ENCODE measurements around the gene LFNG. TPM values are rescaled to one million over a fixed set of nuclear protein-coding genes. Genes with fewer than 3 reads are reported as not detected.

LFNG gene
- total RNA-seq, 1 donor from 2014 or later = 42.6 TPM

DNA sequence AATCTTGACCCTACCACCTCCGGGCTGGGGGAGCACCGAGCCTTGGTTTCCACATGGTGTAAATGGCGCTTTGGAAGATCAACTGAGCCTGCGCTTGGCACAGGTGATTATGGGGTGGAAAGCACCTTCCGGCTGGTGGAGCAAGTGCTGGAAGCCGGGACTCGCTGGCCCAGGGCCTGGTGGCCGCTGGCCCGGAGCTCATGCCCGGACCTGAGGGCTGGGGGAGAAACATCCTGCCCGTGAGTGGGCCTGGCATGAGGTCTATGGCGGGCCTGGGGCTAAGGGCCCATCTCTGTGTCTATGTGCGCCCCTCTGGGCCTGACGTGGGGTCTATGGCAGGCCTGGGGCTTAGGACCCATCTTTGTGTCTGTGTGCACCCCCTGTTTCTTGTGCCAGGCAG is 14.2 kb upstream of the LFNG start:
- H3K27ac ChIP-seq = no peak overlapping the region
- intact Hi-C loops (cut with DNase I) = no loop called here
- peaks cover 29% of the 10 kb centered on the region for H3K4me1 ChIP-seq
- H3K36me3 ChIP-seq = no peaks in the 10 kb centered on the region
- H3K9me3 ChIP-seq = no peaks in the 10 kb centered on the region
- TF ChIP-seq, protein P1, sequence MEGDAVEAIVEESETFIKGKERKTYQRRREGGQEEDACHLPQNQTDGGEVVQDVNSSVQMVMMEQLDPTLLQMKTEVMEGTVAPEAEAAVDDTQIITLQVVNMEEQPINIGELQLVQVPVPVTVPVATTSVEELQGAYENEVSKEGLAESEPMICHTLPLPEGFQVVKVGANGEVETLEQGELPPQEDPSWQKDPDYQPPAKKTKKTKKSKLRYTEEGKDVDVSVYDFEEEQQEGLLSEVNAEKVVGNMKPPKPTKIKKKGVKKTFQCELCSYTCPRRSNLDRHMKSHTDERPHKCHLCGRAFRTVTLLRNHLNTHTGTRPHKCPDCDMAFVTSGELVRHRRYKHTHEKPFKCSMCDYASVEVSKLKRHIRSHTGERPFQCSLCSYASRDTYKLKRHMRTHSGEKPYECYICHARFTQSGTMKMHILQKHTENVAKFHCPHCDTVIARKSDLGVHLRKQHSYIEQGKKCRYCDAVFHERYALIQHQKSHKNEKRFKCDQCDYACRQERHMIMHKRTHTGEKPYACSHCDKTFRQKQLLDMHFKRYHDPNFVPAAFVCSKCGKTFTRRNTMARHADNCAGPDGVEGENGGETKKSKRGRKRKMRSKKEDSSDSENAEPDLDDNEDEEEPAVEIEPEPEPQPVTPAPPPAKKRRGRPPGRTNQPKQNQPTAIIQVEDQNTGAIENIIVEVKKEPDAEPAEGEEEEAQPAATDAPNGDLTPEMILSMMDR (IDR thresholded peaks at IDR 0.05) = no peak
- H3K4me3 ChIP-seq = no peak overlapping the region
- no peak for ATAC-seq
- no peak for DNase-seq
- no peaks in the 10 kb centered on the region for H3K27me3 ChIP-seq (ENCODE audit: low read depth)

DNA sequence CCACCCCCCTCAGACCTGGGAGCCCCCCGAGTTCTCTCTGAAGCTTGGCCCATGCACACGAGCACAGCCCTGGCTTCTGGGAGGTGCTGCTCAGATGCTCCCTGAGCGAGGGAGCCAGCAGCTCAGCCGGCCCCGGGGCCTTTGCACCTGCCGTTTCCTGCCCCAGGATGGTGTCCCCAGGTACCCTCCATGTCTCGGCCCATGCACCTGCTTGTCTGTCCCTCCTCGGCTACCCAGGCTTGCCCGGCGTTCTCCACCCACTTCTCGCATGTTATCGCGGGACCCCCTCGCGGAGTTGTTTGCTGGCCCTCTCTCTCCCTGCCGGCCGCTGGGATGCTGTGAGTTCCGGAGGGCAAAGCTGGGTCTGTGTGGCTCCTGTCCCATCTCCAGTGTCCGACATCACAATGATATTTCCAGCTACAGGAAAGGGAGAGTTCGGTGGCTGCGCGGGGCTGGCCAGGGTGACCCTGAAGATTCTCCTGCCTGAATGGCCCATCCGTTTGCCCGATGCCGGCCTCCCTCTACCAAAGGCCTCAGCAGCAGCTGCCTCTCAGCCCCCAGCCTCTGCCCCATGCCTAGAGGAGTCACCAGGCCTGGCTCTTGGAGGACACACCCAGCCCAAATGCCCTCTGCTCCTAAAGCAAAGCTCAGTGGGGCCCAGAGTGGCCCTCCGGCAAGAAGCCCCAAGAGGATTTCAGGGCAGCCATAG is 12.2 kb upstream of the LFNG start:
- Histone ChIP-seq H3K4me1 (peaks cover 49% of the 10 kb centered on the region), H3K9me3 (no peaks in the 10 kb centered on the region), H3K36me3 (no peaks in the 10 kb centered on the region), H3K27ac (peak overlapping the region; percentile 68), H3K4me3 (no peak overlapping the region), H3K27me3 (ENCODE audit: low read depth) (no peaks in the 10 kb centered on the region)
- TF ChIP-seq, protein P1 (IDR thresholded peaks at IDR 0.05) = no peak
- intact Hi-C loops (cut with DNase I) = no loop called here
- no peak for DNase-seq
- ATAC-seq = no peak

DNA sequence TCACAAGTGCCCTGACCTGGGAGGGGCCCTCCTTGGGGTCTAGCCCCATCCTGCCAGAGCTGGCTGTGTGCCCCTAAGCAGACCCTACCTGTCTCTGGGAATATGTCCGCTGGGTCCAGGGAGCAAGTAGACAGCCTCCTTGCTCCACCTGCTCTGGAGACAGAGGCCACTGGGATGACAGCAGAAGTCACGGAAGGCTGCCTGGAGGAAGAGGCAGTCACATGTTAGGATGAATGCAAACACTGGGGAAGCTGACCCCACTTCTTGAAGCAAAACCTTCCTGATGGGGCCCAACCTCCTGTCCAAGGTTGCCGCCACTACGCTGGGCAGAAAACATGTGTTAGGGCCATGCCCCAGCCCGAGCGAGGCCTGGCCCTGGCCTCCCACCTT is 11.7 kb upstream of the LFNG start:
- Histone ChIP-seq H3K9me3 (no peaks in the 10 kb centered on the region), H3K4me1 (peaks cover 54% of the 10 kb centered on the region), H3K27me3 (ENCODE audit: low read depth) (no peaks in the 10 kb centered on the region), H3K4me3 (peak overlapping the region; percentile 10), H3K36me3 (no peaks in the 10 kb centered on the region), H3K27ac (peak overlapping the region; percentile 68)
- intact Hi-C loops (cut with DNase I) = no loop called here
- DNase-seq (no peak), ATAC-seq (no peak)
- TF ChIP-seq, protein P1 (IDR thresholded peaks at IDR 0.05) = no peak

DNA sequence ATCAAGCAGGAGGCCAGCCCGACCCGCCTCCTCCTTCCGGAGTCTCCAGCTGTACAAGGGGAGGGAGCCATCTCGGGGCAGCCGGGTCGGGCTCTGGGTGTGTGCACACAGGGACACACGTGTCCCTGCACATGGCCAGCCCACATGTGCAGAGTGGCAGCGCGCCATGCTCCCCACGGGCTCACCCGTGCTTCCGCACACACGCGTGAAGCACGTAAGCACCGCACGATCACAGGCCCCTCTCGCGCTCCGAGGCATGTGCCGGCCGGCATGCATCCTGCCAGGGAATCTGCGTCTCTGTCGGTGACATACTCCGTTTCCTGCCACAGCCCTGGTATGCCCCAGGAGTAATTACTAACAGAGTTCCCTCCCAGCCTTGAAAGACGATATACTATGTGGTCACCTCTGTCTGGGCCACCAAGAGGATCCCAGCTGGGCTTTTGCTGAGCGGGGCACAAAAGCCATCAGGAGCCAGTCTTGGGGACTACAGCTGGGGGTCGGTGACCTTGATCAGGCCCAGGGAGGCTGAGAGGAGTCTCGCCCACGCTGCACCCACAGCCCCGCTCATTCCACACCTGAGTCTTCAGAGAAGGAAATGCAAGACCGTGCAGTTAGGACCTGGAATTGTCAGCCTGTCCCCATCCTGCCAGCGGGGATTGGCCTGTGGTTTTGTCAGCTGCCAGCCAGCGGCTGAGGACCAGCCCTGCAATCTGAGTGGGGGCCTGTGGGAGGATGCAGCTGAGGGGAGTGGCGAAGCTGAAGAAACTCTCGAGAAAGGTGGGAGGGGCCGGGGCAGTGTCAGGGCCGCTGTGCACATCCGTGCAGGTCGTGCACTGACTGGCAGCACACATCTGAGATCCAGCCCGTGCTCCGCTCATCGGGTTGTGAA is 11.0 kb upstream of the LFNG start:
- ATAC-seq = peak; percentile 33 to 60
- TF ChIP-seq, protein P1 (IDR thresholded peaks at IDR 0.05) = no peak
- Histone ChIP-seq H3K27me3 (ENCODE audit: low read depth) (no peaks in the 10 kb centered on the region), H3K4me3 (peak overlapping the region; percentile 10), H3K27ac (peak overlapping the region; percentile 68), H3K9me3 (no peaks in the 10 kb centered on the region), H3K36me3 (no peaks in the 10 kb centered on the region), H3K4me1 (peaks cover 56% of the 10 kb centered on the region)
- intact Hi-C loops (cut with DNase I) = no loop called here
- DNase-seq = peak; percentile 86

DNA sequence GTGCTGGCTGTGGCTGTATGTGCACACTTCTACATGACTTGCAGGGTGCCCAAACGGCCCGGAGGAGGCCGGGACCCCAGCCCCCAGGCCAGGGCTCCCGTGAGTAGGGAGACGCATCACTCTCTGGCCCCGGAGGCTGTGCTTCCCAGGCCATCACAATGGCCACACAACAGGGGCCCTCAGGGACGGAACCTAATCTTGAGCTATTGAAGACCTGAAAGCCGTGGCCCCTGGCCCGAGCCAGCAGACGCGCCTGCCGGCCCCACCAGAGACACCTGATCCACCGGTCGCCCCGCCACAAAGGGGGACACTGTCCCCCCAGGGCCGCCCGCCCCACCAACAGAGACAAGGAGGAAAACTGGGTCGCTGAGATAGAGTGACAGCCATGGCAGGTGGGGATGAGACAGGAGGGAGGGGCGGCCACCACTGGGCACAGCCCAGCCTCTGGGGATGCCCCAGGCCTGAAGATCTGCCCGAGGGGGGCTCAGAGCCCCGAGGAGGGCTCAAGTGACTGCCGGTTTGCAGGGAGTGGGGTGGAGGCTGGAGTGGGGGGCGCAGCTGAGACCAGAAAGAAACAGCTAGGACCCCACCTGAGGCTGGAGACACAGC is 10.2 kb upstream of the LFNG start:
- TF ChIP-seq, protein P1 (IDR thresholded peaks at IDR 0.05) = no peak
- H3K9me3 ChIP-seq = no peaks in the 10 kb centered on the region
- intact Hi-C loops (cut with DNase I) = no loop called here
- H3K27ac ChIP-seq = peak overlapping the region; percentile 82
- H3K36me3 ChIP-seq = no peaks in the 10 kb centered on the region
- H3K4me1 ChIP-seq = peaks cover 56% of the 10 kb centered on the region
- DNase-seq (no peak), ATAC-seq (no peak)
- no peaks in the 10 kb centered on the region for H3K27me3 ChIP-seq (ENCODE audit: low read depth)
- no peak overlapping the region for H3K4me3 ChIP-seq

Measured in lower lobe of right lung (tissue), 2 donors.